SHP77 treated with DMSO at 0.1 percent for 48 hours (cell line): ENCODE data around the gene NPAS3.

Experiments
- DNase-seq: peaks from one replicate; lab custom pipeline; 2025; lab: John Stamatoyannopoulos, UW

Gene NPAS3

DNA sequence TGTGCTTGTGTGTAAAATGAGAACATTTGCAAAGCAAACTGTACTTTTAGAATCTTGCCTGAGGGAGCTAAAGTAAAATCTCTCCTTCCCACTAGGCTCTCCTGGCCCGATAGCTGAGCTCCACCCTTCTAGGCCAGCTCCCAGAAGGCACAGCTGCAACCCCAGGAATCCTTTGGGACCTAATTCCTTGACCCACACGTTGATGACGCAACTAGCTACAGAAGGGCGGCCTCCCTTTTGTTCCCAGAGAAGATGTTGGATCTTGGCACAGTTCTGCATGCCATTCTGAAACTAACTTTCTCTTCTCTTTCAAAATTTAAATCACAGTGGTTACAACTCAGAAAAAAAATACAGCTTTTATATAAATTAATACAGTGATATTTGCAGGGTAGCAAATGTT is 744.1 kb downstream of the NPAS3 start:
- no peak for DNase-seq

DNA sequence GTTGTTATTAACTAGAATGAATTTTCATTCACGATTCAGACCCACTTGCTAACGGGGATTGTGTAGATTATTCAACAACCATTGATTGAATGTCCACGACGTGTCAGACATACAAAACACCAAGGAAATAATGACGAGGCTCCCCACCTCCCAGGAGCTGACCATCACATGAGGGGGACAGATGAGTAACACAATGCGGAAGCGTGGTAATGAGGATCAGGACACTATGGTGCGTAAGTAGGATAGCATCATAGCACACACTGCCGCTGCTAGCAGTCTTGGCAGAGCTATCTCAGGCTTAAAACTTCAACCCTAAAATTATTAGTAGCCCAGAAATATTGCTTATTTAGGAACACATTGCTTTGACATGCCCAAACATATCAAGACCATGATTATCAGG is 746.3 kb downstream of the NPAS3 start:
- no peak for DNase-seq

DNA sequence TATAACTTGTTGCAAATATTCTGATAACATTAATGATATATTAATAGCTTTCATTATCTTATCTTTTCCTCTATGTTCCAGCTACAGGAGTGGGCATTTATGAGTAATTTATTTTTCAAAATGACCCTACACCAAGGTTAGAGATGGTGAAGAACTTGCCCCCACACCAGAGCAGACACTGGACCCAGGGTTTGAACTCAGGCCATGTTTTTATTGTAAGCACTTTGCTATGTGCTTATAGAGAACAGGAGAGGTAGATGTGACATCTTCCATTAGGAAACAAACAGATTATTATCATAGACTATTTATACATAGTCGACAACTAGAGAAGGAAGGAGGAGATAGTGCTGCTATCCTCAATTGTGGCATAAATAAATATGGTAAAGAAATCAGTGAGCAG is 747.0 kb downstream of the NPAS3 start:
- DNase-seq: no peak

DNA sequence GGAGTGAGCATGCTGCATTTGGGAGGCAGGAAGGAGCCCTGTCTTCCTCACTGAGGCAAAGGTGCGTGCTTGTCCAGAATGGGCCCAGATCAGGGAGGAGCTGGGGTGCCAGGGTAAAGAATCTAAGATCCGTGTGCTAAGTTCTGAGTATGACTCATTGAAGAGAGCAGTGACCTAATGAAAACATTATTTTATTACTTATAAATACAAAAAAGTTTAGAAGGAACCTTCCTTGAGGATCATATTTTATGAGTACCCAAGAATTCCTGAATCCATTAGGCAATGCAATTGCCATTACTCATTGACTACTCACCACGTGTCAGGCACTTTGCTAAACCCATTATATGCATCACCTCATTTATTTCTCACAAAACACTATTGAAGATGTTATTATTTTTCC is 747.5 kb downstream of the NPAS3 start:
- no peak for DNase-seq

DNA sequence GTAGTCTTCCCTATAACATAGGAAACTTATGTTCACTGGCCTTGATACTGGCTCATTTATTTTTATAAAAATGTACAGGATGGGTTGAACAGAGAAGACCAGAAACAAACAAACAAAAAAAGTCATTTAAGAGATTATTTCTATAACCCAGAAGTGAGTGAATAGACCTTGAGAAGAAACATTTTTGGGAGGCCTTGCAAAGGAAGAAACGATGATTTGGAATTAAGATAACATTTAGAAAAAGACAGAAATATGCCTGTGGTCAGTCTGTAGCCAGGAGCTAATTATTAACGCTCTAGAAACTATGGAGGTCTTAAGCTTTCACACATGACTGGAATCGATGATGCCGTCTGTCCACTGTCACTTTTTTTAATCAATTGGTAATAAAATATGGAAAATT is 748.2 kb downstream of the NPAS3 start:
- DNase-seq: no peak

DNA sequence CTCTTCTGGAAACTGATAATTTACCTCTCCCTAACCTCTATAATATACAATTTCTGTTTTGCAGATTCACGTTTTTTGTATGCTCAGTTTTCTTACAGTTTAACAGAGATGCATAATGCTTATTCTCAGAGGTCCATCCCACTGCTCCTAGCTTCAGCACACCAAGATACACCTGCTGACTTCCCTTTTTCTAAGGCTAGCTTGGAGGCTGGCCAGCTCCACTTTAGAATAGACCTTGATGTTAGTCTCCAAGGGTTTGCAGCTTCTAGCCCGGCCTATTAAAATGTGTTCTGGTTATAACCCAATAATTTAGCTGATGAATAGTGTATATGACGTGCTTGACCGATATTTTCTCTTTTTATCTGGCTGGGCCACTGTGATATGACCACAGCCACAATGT is 751.0 kb downstream of the NPAS3 start:
- DNase-seq: no peak

DNA sequence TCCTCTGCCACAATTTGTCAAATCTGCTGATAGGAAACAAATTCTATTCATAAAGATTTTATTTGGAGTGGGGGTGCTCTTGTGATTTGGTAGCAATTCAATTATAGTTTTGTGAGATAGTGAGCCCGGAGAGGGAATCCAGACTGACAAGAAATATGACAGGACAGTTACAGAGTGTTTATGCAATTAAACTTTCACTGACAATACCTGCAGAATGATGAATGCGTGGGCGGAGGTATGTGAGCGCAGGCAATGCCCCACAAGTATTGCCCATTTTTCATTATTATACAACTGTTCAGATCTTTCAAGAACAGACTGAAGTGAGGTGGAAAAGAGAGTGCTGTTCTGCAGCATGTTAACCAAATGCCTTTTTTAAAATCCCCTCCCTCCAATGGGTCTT is 753.2 kb downstream of the NPAS3 start:
- DNase-seq: no peak

DNA sequence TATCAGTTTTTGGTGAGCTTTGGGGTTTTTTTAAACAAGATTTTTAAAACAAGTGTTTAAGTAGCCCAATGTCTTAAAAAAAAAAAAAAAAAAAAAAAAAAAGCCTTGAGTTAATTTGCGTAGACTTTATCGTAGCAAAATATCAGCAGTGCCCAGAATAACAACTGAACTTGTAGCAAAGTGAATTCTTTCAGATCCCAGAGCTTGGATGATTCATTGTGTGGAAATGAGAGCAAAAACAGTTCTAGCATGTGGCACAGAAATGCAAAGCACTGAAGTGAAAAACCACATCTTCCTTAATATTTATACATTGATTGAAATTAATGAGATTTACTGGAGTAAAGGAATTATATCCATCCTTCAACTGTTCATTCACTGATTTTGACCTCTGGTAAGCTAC is 754.1 kb downstream of the NPAS3 start:
- DNase-seq: no peak

DNA sequence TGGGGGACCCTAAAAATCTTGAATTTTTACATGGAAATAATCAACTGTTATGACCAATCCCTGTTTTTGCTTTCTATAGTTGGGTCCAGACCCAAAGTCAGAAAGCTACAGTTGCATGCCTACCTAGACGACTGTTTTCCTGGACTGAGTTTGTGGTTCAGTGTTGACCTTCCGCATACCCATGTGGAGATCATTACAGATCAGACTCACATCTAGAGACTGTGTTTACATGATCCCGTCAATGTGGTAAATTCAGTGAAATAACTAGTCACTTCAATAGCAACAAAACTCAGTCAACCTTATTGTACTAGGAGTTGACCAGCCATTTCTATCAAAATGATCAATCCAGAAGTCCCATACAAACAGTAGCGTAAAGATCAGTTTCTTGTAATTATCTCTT is 754.6 kb downstream of the NPAS3 start:
- DNase-seq: no peak

DNA sequence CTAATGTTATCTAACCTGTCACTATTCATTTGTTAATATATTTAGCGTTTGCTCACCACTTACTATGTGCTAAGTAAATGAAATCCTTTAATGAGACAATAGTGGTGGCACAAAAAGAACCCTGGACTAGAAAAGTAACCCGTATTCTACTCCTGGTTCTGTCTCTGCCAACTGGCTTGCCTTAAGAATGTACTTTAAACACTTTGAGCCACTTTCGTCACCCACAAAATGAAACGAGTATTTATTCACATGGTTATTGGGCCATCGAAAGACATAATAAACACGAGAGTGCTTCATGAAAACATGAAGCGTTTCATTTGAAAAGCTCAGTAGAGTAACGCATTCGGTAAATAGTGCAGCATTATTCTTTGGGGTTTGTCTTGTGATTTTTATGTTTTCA is 757.5 kb downstream of the NPAS3 start:
- no peak for DNase-seq

DNA sequence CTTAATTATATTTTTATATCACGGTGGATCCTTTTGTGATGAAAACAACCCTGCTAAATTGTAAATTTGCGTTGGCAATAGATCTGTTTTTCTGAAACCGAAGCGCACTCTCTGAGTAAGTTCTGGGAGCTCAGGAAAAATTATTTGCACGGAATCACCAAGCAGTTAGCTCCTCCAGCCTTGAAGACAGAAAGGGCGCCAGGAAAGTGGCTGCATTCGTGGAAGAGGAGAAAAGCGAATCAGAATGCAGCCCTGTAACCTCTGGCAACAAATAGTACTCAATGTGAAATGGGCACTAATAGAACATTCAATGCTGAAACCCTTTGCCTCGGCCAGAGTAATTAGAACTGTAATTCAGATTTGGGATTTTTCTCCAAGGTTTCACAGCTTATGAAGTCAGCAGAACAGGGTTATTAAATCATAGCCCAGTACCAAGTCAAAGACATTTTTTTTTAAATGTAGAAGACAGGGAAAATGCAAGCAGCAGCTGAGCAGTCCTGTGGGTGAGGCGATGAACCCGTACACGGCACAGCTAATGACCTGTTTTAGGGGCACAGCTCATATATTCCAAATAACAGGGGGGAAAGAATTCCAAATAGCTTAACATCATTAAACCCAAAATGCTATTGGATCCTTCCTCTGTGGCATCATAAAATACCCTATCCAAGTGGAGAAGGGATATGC is 760.8 kb downstream of the NPAS3 start:
- no peak for DNase-seq

DNA sequence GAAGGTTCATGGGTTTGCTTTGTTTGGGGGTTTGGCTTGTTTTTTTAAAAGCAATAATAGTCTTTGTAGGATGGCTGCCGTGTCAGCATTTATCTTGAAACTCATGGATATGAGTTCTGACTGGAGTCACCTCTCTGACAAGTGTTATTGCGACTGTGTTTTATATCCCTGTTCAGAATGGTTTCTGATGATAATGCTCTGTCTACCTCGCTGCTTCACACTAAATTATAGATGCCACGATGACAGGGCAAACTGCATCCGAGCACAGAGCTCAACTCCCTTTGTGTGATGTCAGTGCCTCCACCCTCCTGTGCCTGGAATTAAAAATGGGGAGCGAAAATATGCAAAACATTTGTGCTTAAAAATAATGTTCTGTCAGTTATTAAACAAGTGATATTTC is 761.4 kb downstream of the NPAS3 start:
- no peak for DNase-seq

DNA sequence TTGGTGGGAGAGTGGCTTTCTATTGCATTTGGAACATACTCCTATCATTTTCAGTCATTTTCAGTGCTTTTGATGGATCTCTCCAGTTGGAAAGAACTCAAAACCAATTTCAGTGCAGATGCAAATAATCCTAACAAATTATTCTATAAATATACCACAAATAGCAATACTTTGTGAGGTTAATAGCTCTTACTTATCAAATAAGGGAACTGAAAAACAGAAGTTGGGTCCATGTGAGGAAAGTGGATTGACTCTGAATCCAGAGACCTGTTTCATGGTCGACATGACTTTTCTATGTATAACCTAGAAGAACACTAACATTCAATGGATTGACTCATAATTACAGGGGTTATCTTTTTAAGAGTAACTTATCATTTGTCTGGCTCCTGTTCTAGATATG is 763.6 kb downstream of the NPAS3 start:
- no peak for DNase-seq

DNA sequence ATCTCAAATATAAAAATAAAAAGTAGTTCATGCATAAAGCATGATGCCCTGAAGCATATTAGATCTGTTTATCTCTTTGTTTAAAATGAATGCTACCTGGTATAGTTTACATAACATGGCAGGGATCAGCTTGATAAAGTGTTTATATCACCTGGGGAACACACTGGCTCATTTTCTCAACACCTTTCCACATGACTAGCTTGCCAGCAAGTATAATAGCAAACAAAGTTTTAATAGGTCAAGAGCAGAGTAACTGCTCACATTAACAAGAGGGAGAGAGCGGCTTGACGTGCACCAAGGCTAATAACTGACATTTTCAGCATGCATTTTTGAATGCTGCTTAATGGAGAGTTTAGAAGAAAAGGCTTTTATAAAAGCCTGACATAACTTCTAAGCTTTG is 765.8 kb downstream of the NPAS3 start:
- DNase-seq: no peak

DNA sequence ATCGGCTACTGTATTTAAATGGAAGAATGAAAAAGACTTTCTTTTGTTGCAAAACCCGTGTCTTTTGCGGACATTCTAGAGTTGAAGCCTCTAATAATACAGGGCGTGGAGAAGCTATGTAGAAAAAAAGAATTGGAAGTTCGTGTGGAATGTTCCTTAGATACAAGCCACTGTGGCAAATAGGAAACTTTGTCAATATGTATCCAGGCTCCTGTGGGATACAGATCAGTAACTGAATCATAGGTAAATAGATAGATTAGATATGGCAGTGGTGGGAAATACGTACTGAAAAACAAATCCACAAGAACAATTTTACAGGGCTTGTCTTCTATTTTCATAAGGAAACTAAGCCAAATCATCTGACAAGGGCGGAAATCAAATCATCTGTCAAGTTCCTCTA is 766.8 kb downstream of the NPAS3 start:
- DNase-seq: no peak

DNA sequence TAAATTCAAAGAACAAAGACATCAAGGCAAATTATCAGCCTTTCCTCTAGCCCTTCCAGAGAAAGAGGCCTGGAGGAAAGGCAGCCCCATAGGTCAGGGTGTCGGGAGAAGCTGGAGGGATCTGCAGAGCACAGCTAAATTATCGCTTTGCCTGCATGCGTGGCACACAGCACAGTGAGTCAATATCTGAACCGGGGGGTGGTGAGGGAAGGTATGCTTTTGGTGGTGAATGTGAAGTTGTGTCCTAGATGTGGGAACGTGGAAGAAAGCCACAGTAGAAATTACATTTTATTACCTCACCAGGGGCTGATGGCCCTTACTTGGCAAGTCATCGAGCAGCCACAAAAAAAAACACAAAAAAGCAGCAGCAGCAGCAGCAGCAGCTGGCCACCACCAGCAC is 769.0 kb downstream of the NPAS3 start:
- no peak for DNase-seq

DNA sequence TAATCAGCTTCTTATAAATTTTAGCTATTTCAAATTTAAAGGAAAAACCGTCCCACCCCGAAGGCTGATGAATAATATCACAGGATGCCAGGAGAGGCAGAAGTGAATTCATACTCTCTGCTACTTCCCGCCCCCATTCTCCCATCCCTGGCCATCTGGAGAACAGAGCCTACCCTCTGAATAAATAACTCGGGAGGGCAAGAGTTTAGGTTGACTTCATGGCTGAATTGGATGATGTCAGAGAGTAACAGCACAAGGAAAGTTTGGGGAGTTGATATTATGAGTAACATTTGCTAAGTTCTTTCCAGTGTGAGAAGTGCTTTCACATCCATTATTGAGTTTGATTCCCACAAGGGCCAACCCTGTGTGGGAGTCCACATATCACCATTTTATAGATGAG is 770.6 kb downstream of the NPAS3 start:
- no peak for DNase-seq

DNA sequence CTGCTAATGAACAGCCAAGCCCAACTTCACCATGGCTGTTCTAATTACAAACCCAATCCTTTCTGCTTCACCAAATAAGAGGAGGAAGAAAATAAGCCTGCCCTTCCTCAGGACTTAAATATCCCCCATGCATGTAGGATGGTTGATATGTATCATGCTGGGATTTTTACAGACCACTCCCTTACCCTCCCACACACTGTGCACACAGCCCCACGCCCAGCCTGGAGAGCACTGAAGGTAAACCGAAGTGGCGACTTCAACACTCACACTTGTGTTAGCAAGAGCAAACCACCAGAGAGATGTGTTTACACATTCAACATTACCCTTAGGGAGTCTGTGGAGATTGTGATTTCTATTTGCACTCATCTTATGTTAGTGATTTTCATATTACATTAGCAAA is 771.0 kb downstream of the NPAS3 start:
- DNase-seq: no peak

DNA sequence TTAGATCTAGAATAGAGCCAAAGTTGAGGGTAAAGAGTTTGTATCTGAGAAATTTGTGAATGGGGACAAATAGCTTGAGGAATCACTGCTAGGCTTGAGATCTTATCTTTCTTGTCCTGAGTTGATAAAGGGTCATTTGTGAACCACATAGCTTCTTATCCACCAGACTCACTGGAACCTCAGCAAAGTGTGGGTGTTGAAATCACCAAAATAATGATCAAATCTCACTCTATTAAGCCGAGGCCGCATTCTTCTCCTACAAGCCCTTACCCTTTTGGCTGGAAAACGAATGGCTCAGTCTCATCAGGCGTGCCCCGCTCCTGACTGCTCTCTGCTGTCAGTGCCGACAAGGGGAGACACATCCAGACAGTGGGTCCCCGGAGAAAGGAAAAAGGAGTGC is 771.6 kb downstream of the NPAS3 start:
- DNase-seq: no peak

DNA sequence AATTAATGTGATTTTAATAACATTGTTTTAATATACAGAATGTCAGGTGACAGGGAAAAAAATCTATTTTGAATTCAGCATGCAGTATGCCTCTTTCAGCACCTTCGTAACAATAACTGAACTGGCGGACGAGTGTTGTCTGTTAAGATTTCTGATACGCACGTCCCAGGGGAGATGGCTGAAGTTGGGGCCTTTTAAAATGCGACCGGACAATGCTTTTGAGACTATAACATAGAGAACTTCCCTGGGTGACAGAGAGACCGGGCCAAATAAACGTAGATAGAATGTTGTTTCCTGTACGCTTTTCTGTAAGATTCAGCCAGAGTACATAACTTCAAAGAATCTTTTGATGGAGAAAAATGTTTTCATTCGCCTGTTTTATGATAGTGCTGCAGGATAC is 772.5 kb downstream of the NPAS3 start:
- DNase-seq: no peak

DNA sequence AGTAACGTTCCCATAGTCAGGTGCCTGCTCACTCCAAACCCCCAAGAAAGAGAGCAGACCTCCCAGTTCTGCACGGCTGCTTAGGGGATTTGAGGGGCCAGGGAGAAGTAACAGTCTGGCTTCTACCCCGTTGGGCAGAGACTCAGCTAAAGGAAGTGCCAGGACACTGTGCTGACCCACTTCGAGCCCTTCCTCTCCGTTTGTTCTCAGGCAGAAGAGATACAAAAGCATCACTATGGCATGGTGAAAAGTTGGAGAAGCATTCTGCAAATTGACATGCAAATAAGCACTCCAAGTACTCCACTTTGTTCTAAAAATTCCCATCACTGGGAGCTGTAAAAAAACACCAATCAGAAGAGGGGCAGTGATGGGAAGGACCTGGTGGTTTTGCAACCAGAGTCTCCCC is 773.1 kb downstream of the NPAS3 start:
- no peak for DNase-seq

DNA sequence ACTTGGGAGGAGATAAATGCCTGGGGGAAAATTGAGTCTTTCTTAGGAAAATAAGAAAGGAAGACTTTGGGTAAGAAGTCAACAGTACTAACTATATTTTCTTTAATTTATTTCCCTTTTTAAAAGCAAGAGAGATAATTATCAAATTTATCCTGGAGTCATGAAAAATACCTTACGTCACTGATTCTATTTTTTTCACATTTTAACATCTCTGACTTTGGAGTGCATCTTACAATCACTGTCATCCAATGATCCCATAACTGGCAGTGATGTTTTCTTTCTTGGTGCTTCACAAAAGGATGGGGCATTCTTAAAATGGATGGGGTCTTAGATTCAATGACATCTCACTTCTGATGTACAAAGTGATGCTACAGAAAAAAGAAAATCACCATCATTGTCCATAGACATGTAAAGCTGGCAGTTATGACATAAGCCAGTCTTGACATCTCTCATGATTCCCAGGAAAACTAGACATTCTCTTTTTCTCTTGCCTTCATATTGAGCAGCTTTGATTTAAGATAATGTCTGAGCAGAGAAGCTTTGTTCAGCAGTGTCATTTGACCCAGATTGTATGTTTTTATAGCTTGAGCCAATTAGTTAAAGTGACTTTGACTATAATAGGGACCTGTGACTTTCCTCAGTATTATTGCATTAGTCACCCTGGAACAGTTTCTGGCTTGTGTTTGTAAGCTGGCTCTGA is 776.0 kb downstream of the NPAS3 start:
- no peak for DNase-seq

DNA sequence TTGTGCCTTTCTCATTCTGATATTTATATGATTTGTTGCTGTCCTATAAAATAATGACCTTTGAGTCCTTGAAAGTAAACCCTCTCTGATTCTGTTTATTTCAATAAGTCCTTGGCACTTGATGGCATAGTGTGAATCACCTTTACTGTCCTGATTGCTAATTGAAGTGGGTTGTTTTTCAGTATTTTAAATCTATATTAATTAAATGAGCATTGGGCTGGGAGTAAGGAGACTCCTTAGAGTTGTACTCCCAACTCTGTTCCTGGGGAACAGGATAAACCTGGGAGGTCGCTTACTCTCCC is 776.5 kb downstream of the NPAS3 start:
- no peak for DNase-seq

DNA sequence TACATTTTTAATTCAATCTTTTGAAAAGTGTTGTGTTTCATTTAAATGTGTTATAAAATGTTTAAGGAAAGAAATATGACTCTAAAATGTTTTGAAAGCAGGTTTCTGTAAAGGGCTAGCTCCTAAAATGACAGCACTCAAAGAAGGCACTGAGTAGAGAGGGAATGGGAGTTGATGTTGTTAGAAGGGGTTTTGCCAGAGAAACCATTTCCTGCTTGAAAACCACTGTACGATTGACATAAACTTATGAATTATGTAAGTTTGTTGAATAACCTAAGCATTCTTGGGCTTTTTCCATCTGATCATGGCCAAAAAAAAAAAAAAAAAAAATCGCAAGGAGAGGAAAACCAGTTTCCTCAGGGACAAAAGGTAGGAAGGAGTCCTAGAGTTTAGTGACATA is 778.2 kb downstream of the NPAS3 start:
- no peak for DNase-seq
